Measurements from ENCODE around the gene CTDP1. TPM values are rescaled to one million over a fixed set of nuclear protein-coding genes. Genes with fewer than 3 reads are reported as not detected.

CTDP1 gene
- total RNA-seq, 2 experiments from 2014 or later = 28.0 to 29.1 TPM

DNA sequence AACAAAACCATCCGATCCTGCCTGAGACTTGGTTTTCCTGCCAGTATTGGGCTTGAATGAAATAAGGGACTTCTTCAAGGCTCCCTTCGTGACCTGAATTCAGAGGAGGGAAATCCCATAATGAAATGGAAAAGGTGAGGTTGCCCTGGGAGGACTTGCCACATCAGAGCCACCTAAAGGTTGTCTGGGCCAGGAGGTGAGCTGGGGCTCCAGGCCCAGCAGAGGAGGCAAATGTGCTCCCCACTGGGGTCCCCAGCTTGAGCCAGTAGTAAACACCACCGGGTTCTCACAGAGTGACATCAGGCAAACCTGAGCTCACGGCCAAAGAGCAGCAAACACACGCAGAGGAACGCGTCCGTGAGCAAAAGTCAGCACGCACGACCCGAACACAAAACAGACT lies 28.6 kb upstream of the CTDP1 start:
- no peaks in the 10 kb centered on the region for H3K4me1 Mint-ChIP-seq (ENCODE audit: low read depth)
- no peaks in the 10 kb centered on the region for H3K27me3 Mint-ChIP-seq (ENCODE audit: low read depth)
- CTCF ChIA-PET = no interaction called here
- no peak for DNase-seq
- peaks cover 3% of the 10 kb centered on the region for H3K9me3 Mint-ChIP-seq
- no peak overlapping the region for H3K4me3 Mint-ChIP-seq
- intact Hi-C loops (cut with micrococcal nuclease) = no loop called here
- H3K27ac Mint-ChIP-seq = no peak overlapping the region
- H3K36me3 Mint-ChIP-seq (ENCODE audit: low read depth) = no peaks in the 10 kb centered on the region

DNA sequence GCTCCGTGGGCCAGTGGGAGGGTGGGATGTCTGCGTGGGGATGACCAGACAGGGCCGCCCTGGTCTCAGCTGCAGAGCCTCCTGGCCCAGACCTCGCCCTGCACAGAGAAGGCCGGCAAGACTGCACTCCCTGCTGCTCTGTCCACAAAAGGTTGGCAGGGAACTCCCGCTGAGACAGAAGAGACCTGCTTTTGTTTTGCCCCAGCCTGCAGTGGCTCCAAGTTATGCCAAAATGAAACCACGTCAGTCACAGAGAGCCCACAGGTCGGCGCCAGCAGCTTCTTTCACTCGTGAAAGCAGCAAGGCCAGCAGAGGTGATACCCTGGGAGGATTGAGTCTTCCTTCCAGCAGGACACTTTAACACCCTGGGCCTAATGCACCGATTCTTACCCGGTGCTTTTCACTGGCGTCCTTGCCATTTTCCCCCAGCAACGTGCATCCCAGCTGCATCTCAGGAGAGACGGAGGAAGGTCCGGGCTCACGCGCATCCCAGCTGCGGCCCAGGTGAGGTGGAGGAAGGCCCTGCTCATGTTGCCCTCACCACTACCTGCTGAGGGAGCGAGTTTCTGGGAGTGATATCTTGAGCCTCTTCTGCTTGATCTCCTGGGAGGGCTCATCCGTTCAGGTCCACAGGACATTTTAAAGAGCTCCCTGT lies 22.1 kb upstream of the CTDP1 start:
- CTCF ChIA-PET = interaction anchor here (0.6 to 0.8 kb wide), 2 partner anchors 22 to 208 kb away, joined by 3 read pairs; no protein-coding TSS in a partner anchor
- Mint-ChIP-seq H3K36me3 (ENCODE audit: low read depth) (no peaks in the 10 kb centered on the region), H3K9me3 (peaks cover 6% of the 10 kb centered on the region), H3K4me3 (no peak overlapping the region), H3K27ac (no peak overlapping the region), H3K27me3 (ENCODE audit: low read depth) (no peaks in the 10 kb centered on the region), H3K4me1 (ENCODE audit: low read depth) (no peaks in the 10 kb centered on the region)
- no peak for DNase-seq
- intact Hi-C loops (cut with micrococcal nuclease) = no loop called here

DNA sequence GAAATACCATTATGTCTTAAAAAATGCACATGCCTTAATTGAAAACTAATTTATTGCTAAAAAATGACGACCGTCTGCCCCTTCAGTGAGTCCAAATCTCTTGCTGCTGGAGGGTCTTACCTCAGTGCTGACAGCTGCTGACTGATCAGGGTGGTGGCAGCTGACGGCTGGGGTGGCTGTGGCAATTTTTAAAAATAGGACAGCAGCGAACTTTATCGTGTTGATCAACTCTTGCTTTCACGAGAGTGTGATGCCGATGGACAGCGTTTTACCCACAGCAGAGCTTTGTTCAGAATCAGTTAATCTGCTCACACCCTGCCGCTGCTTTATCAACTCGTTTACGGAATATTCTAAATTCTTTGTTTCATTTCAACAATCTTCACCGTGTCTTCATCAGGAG lies 21.2 kb upstream of the CTDP1 start:
- Mint-ChIP-seq H3K36me3 (ENCODE audit: low read depth) (no peaks in the 10 kb centered on the region), H3K4me3 (no peak overlapping the region), H3K27me3 (ENCODE audit: low read depth) (no peaks in the 10 kb centered on the region), H3K4me1 (ENCODE audit: low read depth) (no peaks in the 10 kb centered on the region), H3K9me3 (peaks cover 6% of the 10 kb centered on the region), H3K27ac (no peak overlapping the region)
- no peak for DNase-seq
- CTCF ChIA-PET = no interaction called here
- intact Hi-C loops (cut with micrococcal nuclease) = no loop called here

DNA sequence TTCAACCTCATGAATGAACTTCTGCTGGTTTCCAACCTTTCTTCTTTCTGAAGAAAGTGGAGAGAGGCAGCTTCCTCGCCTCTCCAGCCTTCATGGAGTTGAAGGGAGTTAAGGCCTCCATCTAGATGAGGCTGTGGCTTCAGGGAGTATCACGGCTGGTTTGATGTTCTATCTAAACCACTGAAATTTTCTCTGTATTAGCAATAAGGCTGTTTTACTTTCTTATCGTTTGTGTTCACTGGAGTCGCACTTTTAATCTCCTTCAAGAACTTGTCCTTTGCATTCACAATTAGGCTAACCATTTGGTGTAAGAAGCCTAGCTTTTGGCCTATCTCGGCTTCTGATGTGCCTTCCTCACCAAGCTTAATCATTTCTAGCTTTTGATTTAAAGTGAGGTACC lies 19.9 kb upstream of the CTDP1 start:
- Mint-ChIP-seq H3K9me3 (peaks cover 6% of the 10 kb centered on the region), H3K4me3 (no peak overlapping the region), H3K27me3 (ENCODE audit: low read depth) (no peaks in the 10 kb centered on the region), H3K36me3 (ENCODE audit: low read depth) (no peaks in the 10 kb centered on the region), H3K4me1 (ENCODE audit: low read depth) (no peaks in the 10 kb centered on the region), H3K27ac (no peak overlapping the region)
- CTCF ChIA-PET = interaction anchor here (1.4 kb wide), 1 partner anchor 279 kb away, joined by 5 read pairs; no protein-coding TSS in a partner anchor
- intact Hi-C loops (cut with micrococcal nuclease) = no loop called here
- DNase-seq = no peak

DNA sequence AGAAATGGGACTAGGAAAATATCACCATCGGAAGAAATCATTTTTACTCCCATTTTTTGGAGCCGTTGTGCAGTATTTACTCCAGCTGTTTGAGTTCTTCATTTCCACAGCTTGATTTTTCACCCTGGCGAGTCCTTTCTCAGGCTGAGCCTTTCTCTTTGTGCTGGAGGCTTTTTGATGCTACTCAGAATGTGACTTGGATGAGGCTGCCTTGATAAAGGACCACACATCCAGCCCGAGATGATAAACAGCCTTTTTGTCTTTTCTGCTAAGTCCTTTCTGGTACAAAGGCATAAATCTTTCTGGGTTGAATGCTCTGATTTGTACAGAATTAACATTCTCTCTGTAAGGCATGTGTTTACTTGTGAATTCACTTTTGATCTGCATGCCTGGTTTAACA lies 17.6 kb upstream of the CTDP1 start:
- no peak overlapping the region for H3K4me3 Mint-ChIP-seq
- DNase-seq = no peak
- no peaks in the 10 kb centered on the region for H3K36me3 Mint-ChIP-seq (ENCODE audit: low read depth)
- H3K27me3 Mint-ChIP-seq (ENCODE audit: low read depth) = no peaks in the 10 kb centered on the region
- H3K4me1 Mint-ChIP-seq (ENCODE audit: low read depth) = no peaks in the 10 kb centered on the region
- no peak overlapping the region for H3K27ac Mint-ChIP-seq
- CTCF ChIA-PET = no interaction called here
- intact Hi-C loops (cut with micrococcal nuclease) = no loop called here
- no peaks in the 10 kb centered on the region for H3K9me3 Mint-ChIP-seq

DNA sequence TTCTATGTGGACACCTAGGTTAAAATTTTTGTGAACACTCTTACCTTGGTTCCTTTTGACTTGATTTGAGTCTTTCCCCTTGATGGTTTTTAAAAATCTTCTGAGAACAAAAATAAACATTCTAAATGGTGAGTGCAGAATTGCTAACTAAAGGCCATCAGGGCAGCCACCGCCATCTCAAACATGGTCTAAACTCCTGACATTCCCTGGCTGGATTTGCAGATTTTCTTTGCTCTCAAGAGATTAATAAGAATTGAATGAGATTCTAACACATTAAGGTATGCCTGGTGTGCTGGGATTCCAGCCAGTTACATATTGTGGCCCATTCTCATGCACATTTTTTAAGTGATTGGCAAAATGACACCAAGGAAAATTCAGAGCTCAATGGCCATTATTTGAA lies 17.2 kb upstream of the CTDP1 start:
- CTCF ChIA-PET = no interaction called here

DNA sequence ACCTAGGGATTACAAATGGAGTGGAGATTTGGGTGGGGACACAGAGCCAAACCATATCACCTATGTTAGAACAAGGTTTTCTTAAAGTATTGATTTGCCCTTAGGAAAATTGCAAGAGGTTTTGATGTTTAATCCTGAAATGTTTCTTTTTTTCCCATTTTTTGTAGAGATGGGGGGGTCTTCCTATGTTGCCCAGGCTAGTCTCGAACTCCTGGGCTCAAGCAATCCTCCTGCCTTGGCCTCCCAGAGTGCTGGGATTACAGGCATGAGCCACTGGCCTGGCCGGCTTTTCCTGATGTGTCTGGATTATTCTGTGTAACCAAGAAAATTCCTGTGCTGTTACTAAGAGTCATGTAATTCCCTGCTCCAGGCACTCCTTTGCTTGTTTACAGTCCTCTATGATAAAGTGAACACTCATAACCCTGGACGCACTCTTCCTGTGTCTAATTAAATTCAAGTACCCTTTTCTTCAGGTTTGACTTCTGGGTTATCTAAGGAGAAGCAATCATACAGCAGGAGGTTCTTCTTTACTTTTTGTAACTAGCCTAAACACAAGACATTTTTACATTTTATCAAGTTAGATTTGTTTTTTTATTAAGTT lies 15.0 kb upstream of the CTDP1 start:
- CTCF ChIA-PET = no interaction called here
- no peak overlapping the region for H3K4me3 Mint-ChIP-seq
- intact Hi-C loops (cut with micrococcal nuclease) = no loop called here

More for the DNA sequence above, 17.2 kb upstream of the CTDP1 start:
- intact Hi-C loops (cut with micrococcal nuclease) = no loop called here
- Mint-ChIP-seq H3K9me3 (no peaks in the 10 kb centered on the region), H3K27ac (no peak overlapping the region), H3K36me3 (ENCODE audit: low read depth) (no peaks in the 10 kb centered on the region), H3K4me3 (no peak overlapping the region), H3K27me3 (ENCODE audit: low read depth) (no peaks in the 10 kb centered on the region), H3K4me1 (ENCODE audit: low read depth) (no peaks in the 10 kb centered on the region)
- no peak for DNase-seq

DNA sequence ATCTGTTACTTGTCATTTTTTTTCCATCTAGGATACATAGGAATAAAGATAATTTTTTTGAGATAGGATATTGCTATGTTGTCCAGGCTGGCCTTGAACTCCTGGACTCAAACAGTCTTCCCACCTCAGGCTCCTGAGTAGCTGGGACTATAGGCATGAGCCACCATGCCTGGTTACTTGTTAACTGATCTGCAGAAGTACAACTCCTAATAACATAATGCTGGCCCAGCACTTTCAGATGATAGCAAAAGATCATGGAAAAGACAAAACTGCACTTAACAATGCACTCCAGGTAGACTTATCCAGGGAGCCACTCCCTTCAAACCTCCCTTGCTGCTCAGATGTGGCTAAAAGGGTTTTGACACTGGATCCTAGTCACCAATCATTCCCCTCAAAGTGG lies 11.4 kb upstream of the CTDP1 start:
- H3K27me3 Mint-ChIP-seq (ENCODE audit: low read depth) = no peaks in the 10 kb centered on the region
- no peaks in the 10 kb centered on the region for H3K4me1 Mint-ChIP-seq (ENCODE audit: low read depth)
- H3K27ac Mint-ChIP-seq = no peak overlapping the region
- no peak overlapping the region for H3K4me3 Mint-ChIP-seq
- CTCF ChIA-PET = no interaction called here
- H3K36me3 Mint-ChIP-seq (ENCODE audit: low read depth) = no peaks in the 10 kb centered on the region
- no peak for DNase-seq
- intact Hi-C loops (cut with micrococcal nuclease) = no loop called here
- H3K9me3 Mint-ChIP-seq = no peaks in the 10 kb centered on the region

More for the DNA sequence above, 15.0 kb upstream of the CTDP1 start:
- H3K4me1 Mint-ChIP-seq (ENCODE audit: low read depth) = no peaks in the 10 kb centered on the region
- H3K27me3 Mint-ChIP-seq (ENCODE audit: low read depth) = no peaks in the 10 kb centered on the region
- no peak overlapping the region for H3K27ac Mint-ChIP-seq
- no peak for DNase-seq
- H3K9me3 Mint-ChIP-seq = no peaks in the 10 kb centered on the region
- no peaks in the 10 kb centered on the region for H3K36me3 Mint-ChIP-seq (ENCODE audit: low read depth)

DNA sequence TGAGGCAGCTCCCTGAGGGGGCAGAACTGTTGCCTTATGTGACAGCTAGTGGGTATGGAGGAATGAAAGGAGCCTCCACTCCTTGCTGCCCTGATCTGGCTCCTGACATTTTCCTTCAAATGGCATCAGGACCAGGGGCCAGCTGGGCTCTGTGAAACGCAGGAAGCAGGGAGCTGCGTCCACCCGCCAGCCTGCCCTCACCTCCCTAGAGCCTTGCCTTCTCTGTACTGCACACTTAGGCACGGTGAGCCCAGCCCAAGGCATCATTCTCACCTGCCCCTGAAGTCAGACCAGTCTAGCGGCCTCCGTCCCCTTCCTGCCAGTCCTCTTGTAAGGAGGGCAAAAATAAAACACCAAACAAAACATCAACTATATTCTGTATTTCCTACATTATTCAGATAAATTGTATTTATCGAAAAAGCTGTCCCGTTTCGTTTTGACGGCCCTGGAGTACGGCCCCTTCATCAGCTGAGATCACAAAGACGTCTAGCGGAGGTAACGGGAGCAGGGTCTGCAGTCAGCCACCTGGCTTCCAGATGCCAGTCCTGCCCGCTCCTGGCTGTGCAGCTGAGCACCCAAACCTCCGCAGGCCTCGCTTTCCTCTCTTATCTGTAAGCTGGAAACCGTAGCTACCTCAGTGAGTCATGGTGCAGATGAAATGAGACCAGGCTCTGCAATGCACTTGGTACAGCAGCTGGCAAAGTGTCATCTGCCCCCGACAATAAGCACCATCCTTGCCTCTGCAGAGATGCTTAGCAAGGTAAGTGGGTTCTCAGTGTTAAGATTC lies 6.9 kb upstream of the CTDP1 start:
- intact Hi-C loops (cut with micrococcal nuclease) = no loop called here
- CTCF ChIA-PET = no interaction called here
- Mint-ChIP-seq H3K4me3 (no peak overlapping the region), H3K4me1 (ENCODE audit: low read depth) (peaks cover 15% of the 10 kb centered on the region), H3K36me3 (ENCODE audit: low read depth) (peaks cover 21% of the 10 kb centered on the region), H3K27me3 (ENCODE audit: low read depth) (no peaks in the 10 kb centered on the region), H3K27ac (no peak overlapping the region), H3K9me3 (no peaks in the 10 kb centered on the region)
- no peak for DNase-seq

DNA sequence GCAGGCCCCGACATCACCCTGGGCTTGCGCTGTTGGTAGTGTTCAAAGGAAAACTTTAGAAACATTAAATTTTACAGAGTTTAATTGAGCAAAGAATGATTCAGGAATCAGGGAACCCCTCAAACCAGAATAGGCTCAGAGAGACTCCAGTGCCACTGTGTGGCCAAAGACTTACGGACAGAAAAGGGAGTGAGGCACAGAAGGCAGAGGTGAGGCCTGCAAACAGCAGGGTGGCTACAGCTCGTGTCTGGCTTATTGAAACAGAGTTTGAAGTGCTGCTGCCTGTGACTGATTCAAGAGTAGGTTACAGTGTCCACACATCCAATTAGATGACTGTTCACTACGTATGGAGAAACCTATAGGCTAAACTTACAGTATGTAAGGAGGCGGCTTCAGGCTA lies 2.4 kb upstream of the CTDP1 start:
- Mint-ChIP-seq H3K27me3 (ENCODE audit: low read depth) (no peaks in the 10 kb centered on the region), H3K4me1 (ENCODE audit: low read depth) (peaks cover 43% of the 10 kb centered on the region), H3K4me3 (peak overlapping the region; percentile 93), H3K27ac (peak overlapping the region; percentile 98), H3K36me3 (ENCODE audit: low read depth) (peaks cover 30% of the 10 kb centered on the region), H3K9me3 (no peaks in the 10 kb centered on the region)
- no peak for DNase-seq
- intact Hi-C loops (cut with micrococcal nuclease) = no loop called here
- CTCF ChIA-PET = no interaction called here

DNA sequence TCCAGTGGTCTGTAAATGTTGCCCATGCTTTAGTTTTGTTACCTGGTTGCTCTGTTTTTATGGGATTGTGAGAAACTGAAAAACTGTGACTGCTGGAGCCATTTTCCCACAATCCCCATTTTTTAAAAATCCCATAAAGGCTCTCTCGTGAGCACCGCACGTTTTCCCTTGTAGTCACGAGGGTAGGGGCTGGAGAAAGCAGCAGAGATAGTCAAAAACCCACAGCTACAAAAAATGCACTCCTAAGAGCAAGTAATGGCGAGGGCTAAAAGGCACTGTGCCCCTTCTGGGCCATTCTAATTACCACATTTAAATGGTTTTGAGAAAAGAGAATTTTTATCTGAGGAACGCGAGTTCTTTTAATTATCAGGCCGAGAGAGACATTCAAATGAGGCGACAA lies 1.8 kb upstream of the CTDP1 start:
- H3K27me3 Mint-ChIP-seq (ENCODE audit: low read depth) = no peaks in the 10 kb centered on the region
- peaks cover 50% of the 10 kb centered on the region for H3K4me1 Mint-ChIP-seq (ENCODE audit: low read depth)
- intact Hi-C loops (cut with micrococcal nuclease) = loop anchor here (2.0 kb wide), 1 partner anchor 287 kb away; the partner anchor contains the start of gene HSBP1L1
- no peak for DNase-seq
- peaks cover 34% of the 10 kb centered on the region for H3K36me3 Mint-ChIP-seq (ENCODE audit: low read depth)
- peak overlapping the region; percentile 98 for H3K27ac Mint-ChIP-seq
- H3K9me3 Mint-ChIP-seq = no peaks in the 10 kb centered on the region
- CTCF ChIA-PET = interaction anchor here (1.8 kb wide), 1 partner anchor 297 kb away, joined by 5 read pairs; no protein-coding TSS in a partner anchor
- H3K4me3 Mint-ChIP-seq = peak overlapping the region; percentile 93

DNA sequence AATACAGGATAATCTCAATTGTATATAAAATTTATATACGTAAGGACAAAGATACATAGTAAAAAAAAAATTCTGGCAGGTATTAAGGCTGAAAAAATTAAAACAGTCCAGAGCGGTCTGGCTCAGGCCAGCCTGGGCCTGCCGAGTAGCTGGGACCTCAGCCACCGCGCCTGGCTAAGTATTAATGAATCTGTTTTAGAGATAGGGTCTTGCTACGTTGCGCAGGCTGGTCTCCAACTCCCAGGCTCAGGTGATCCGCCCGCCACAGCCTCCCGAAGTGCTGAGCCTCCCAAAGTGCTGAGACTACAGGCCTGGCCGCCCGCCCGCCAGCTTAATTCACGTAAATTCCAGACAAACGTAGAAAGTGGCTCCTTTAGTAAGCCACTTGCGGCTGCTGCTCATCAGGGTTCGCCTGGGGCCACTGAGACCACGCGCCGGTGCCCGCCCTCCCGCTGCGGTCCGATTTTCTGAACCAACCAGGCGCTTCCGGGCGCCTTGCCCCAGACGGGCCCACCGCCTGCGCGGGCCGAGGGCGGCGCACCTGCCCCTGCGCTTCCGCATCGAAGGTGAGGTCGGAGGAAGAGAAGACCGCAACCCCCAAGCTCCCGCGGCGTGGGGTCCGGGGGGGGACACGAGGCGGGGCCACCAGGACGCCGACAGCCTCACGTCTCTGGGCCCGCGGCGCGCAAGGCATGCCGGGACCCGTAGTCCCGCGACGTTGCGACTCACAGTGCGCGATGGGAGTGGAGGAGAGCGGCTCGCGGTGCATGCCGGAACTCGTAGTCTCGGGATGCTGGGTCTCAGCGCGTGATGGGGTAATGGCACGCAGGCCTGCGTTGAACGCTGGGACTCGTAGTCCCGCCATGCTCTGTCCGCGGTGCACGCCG lies 695 bp upstream of the CTDP1 start:
- Mint-ChIP-seq H3K9me3 (no peaks in the 10 kb centered on the region), H3K27ac (peak overlapping the region; percentile 98), H3K4me3 (peak overlapping the region; percentile 93), H3K4me1 (ENCODE audit: low read depth) (peaks cover 60% of the 10 kb centered on the region), H3K36me3 (ENCODE audit: low read depth) (peaks cover 34% of the 10 kb centered on the region), H3K27me3 (ENCODE audit: low read depth) (no peaks in the 10 kb centered on the region)
- CTCF ChIA-PET = interaction anchor here (0.7 to 1.8 kb wide), 2 partner anchors 22 to 298 kb away, joined by 3 to 5 read pairs; no protein-coding TSS in a partner anchor
- intact Hi-C loops (cut with micrococcal nuclease) = loop anchor here (1.0 to 2.0 kb wide), 10 partner anchors 156 to 610 kb away; partner anchors contain the start of genes ADNP2, ATP9B, HSBP1L1 and NFATC1
- DNase-seq = peak; percentile 98

Measured in activated naive CD4-positive, alpha-beta T cell treated with anti-CD3 and anti-CD28 coated beads for 36 hours (primary cell).